PC-9 (cell line): ENCODE results near the gene LHX4. TPM values are rescaled to one million over a fixed set of nuclear protein-coding genes. Genes with fewer than 3 reads are reported as not detected.

ENCODE experiments used
- BruUV-seq: library from RNA; stranded (reverse); fragments of 400-500 nt; replicated peaks from 2 replicates; lab custom pipeline; 2021; lab: Mats Ljungman, UMichigan
- CTCF ChIA-PET: fragments of 300-600 bp; sonication (Branson Sonifier 250); formaldehyde crosslinking; loops from one replicate; lab custom pipeline; 2022; ENCODE audit warnings: antibody characterized with exemption; lab: Charles Lee
- POLR2A ChIA-PET: fragments of 300-600 bp; sonication (Branson Sonifier 250); formaldehyde crosslinking; loops from one replicate; lab custom pipeline; 2022; ENCODE audit warnings: antibody characterized with exemption; ENCODE audit not compliant: unreplicated experiment; lab: Charles Lee
- DNase-seq, 2 experiments: peaks; one replicate each; pipeline versions ENCODE4 v3.0.0 to v3.0.0-alpha.2; 2015 to 2022; ENCODE audit warnings: mixed read lengths in 1 of 2
- H2AFZ ChIP-seq: fragments of 200-600 bp; sonication (generic); 2 replicates; pipeline ENCODE4 v1.8.1; 2017; ENCODE audit warnings: antibody characterized with exemption
- H3F3A ChIP-seq: fragments of 200-600 bp; sonication (generic); 2 replicates; pipeline ENCODE4 v1.8.1; 2017; ENCODE audit warnings: antibody characterized with exemption, mild to moderate bottlenecking, low read depth; ENCODE audit not compliant: insufficient read depth
- H3K27ac ChIP-seq: fragments of 200-600 bp; sonication (generic); 2 replicates; pipeline ENCODE4 v1.6.1; 2016; ENCODE audit warnings: mixed run types
- H3K27me3 ChIP-seq: fragments of 200-600 bp; sonication (generic); 2 replicates; pipeline ENCODE4 v1.6.1; 2016; ENCODE audit warnings: low read depth, mixed run types; ENCODE audit not compliant: insufficient read depth
- H3K36me3 ChIP-seq: fragments of 200-600 bp; sonication (generic); 2 replicates; pipeline ENCODE4 v1.6.1; 2016; ENCODE audit warnings: low read depth, mixed run types
- H3K4me1 ChIP-seq: fragments of 200-600 bp; sonication (generic); replicated peaks from 2 replicates; pipeline ENCODE4 v1.6.1; 2016; ENCODE audit warnings: mixed run types; ENCODE audit not compliant: insufficient read depth
- H3K4me2 ChIP-seq: fragments of 200-600 bp; sonication (generic); 2 replicates; pipeline ENCODE4 v1.6.1; 2017; ENCODE audit warnings: mixed run types
- H3K4me3 ChIP-seq: fragments of 200-600 bp; sonication (generic); 2 replicates; pipeline ENCODE4 v1.6.1; 2016; ENCODE audit warnings: mixed run types
- H3K79me2 ChIP-seq: fragments of 200-600 bp; sonication (generic); 2 replicates; pipeline ENCODE4 v1.6.1; 2017; ENCODE audit warnings: low read depth, mixed run types
- H3K9me2 ChIP-seq: fragments of 200-600 bp; sonication (generic); 2 replicates; pipeline ENCODE4 v1.8.1; 2017; ENCODE audit warnings: mild to moderate bottlenecking; ENCODE audit not compliant: insufficient read depth
- H3K9me3 ChIP-seq: fragments of 200-600 bp; sonication (generic); 2 replicates; pipeline ENCODE4 v1.8.1; 2016; ENCODE audit warnings: low read depth; ENCODE audit not compliant: insufficient read depth
- H4K20me1 ChIP-seq: fragments of 200-600 bp; sonication (generic); 2 replicates; pipeline ENCODE4 v1.8.1; 2017; ENCODE audit not compliant: insufficient read depth
- CTCF ChIP-seq: fragments of 200-600 bp; sonication (generic); conservative IDR thresholded peaks from 2 replicates; pipeline ENCODE4 v1.6.1; 2017; ENCODE audit warnings: mixed run types, antibody characterized with exemption, mild to moderate bottlenecking, moderate library complexity
- EZH2 ChIP-seq: fragments of 200-600 bp; sonication (generic); IDR thresholded peaks from 2 replicates; pipeline ENCODE4 v1.8.0; 2017; ENCODE audit warnings: antibody characterized with exemption, low read depth
- intact Hi-C: fragments of 100-400 bp; cut with micrococcal nuclease; formaldehyde crosslinking; loops from one replicate; pipeline ENCODE4 v1.10.0; 2022; ENCODE audit not compliant: unreplicated experiment
- total RNA-seq: library from RNA; stranded (reverse); gene quantifications from 2 replicates; pipeline ENCODE4 v1.2.3, GENCODE V29; 2021

Gene LHX4
- total RNA-seq, 1 experiment from 2014 or later: 0.28 TPM

GRCh38 chr1:180219776-180220175 lies 10.3 kb upstream of the LHX4 start:
- no peaks in the 10 kb centered on the region for H3K9me3 ChIP-seq
- no peaks in the 10 kb centered on the region for H3K4me1 ChIP-seq
- POLR2A ChIA-PET: no interaction called here
- no peak overlapping the region for H2AFZ ChIP-seq
- no peak overlapping the region for H3K4me3 ChIP-seq
- H3K27ac ChIP-seq: no peak overlapping the region
- CTCF ChIA-PET: no interaction called here
- DNase-seq: no peak
- intact Hi-C loops: no loop called here
- no peaks in the 10 kb centered on the region for H3K9me2 ChIP-seq
- H3K27me3 ChIP-seq: peaks cover 9% of the 10 kb centered on the region; the same call in 1 of the 2 replicates
- no peak for TF ChIP-seq EZH2
- no peak for TF ChIP-seq CTCF
- no peaks in the 10 kb centered on the region for H3K36me3 ChIP-seq
- H3F3A ChIP-seq: no peaks in the 10 kb centered on the region
- no peaks in the 10 kb centered on the region for H3K79me2 ChIP-seq
- H4K20me1 ChIP-seq: no peaks in the 10 kb centered on the region
- no TSS peak for BruUV-seq
- H3K4me2 ChIP-seq: no peak overlapping the region

- POLR2A ChIA-PET: no interaction called here
- Histone ChIP-seq H3K27ac (no peak overlapping the region), H3K79me2 (no peaks in the 10 kb centered on the region), H3K9me3 (no peaks in the 10 kb centered on the region), H3K4me3 (no peak overlapping the region), H2AFZ (no peak overlapping the region), H3K4me1 (no peaks in the 10 kb centered on the region), H4K20me1 (no peaks in the 10 kb centered on the region), H3F3A (no peaks in the 10 kb centered on the region), H3K36me3 (no peaks in the 10 kb centered on the region), H3K27me3 (peaks cover 14% of the 10 kb centered on the region; the same call in 1 of the 2 replicates), H3K9me2 (no peaks in the 10 kb centered on the region), H3K4me2 (no peak overlapping the region)
- CTCF ChIA-PET: no interaction called here
- no peak for DNase-seq
- no TSS peak for BruUV-seq
- TF ChIP-seq EZH2 (no peak), CTCF (no peak)
- intact Hi-C loops: no loop called here
Measured at GRCh38 chr1:180221462-180221861, 8.6 kb upstream of the LHX4 start.

GRCh38 chr1:180224902-180225301 lies 5.2 kb upstream of the LHX4 start:
- intact Hi-C loops: no loop called here
- TF ChIP-seq CTCF (no peak), EZH2 (no peak)
- no TSS peak for BruUV-seq
- no peak overlapping the region for H3K27ac ChIP-seq
- DNase-seq: no peak
- H3K27me3 ChIP-seq: peaks cover 36% of the 10 kb centered on the region
- H4K20me1 ChIP-seq: no peaks in the 10 kb centered on the region
- POLR2A ChIA-PET: no interaction called here
- no peaks in the 10 kb centered on the region for H3F3A ChIP-seq
- no peaks in the 10 kb centered on the region for H3K36me3 ChIP-seq
- no peaks in the 10 kb centered on the region for H3K79me2 ChIP-seq
- no peak overlapping the region for H2AFZ ChIP-seq
- no peak overlapping the region for H3K4me3 ChIP-seq
- no peaks in the 10 kb centered on the region for H3K9me3 ChIP-seq
- no peak overlapping the region for H3K4me2 ChIP-seq
- H3K4me1 ChIP-seq: no peaks in the 10 kb centered on the region
- H3K9me2 ChIP-seq: no peaks in the 10 kb centered on the region
- CTCF ChIA-PET: no interaction called here
